ENCODE measurements around the gene AGA. TPM values are rescaled to one million over a fixed set of nuclear protein-coding genes. Genes with fewer than 3 reads are reported as not detected.

The AGA gene
- total RNA-seq, 1 experiment from 2014 or later, result 7.6 TPM

- TF ChIP-seq POLR2AphosphoS5 (IDR thresholded peaks at IDR 0.05; ENCODE audit: low read depth, low read length), result peak; percentile 97
- peak; percentile 8 for TF ChIP-seq TCF7L2 (IDR thresholded peaks at IDR 0.05; ENCODE audit: borderline replicate concordance, extremely low read depth, insufficient read depth, insufficient read length)
- no peak for TF ChIP-seq ZNF274 (IDR thresholded peaks at IDR 0.05; ENCODE audit: low read depth, low read length)
- no peak for TF ChIP-seq EZH2phosphoT487 (IDR thresholded peaks at IDR 0.05; ENCODE audit: borderline replicate concordance)
- peak; percentile 76 for TF ChIP-seq ZFX (IDR thresholded peaks at IDR 0.05)
- peak; percentile 42 for TF ChIP-seq SP1 (IDR thresholded peaks at IDR 0.05; ENCODE audit: low read depth)
Measured at GRCh38 chr4:177441803-177442622, at the start of gene AGA (continued).

- no peak overlapping the region for H3K9ac ChIP-seq (ENCODE audit: low read length)
- H3K36me3 ChIP-seq (ENCODE audit: control insufficient read depth in 1 of 2, insufficient read depth in 2 of 2, low read length in 2 of 2), result no peaks in the 10 kb centered on the region
- ATAC-seq (no peak), DNase-seq (ENCODE audit: low read depth, low spot score) (no peak)
- no peaks in the 10 kb centered on the region for H3K9me3 ChIP-seq (ENCODE audit: control insufficient read depth in 1 of 2, insufficient read depth in 1 of 2, low read depth in 1 of 2, low read length in 2 of 2)
- CTCF ChIA-PET, result no interaction called here
- H3K9me2 ChIP-seq (ENCODE audit: insufficient read depth), result no peaks in the 10 kb centered on the region
- no peak for TF ChIP-seq SRF (IDR thresholded peaks at IDR 0.05; ENCODE audit: low read depth)
- no peaks in the 10 kb centered on the region for H3K79me2 ChIP-seq (ENCODE audit: insufficient read depth, low read length)
- H3K4me3 ChIP-seq (replicated peaks in 1 of 2; ENCODE audit: low read depth in 1 of 2, low read length in 2 of 2), result no peak overlapping the region
- no peaks in the 10 kb centered on the region for H4K20me1 ChIP-seq (ENCODE audit: insufficient read depth)
- RAD21 ChIA-PET (ENCODE audit: low non-redundant PET in 1 of 2, low total read pairs in 2 of 2, uncharacterized antibody in 2 of 2, unreplicated experiment in 2 of 2), result no interaction called here
- H3K4me2 ChIP-seq (ENCODE audit: low read length), result no peak overlapping the region
- no peak overlapping the region for H3K27ac ChIP-seq (ENCODE audit: low read depth, low read length)
- H3K4me1 ChIP-seq (ENCODE audit: control insufficient read depth in 1 of 2, insufficient read depth in 2 of 2, low read length in 2 of 2), result no peaks in the 10 kb centered on the region
- H3K27me3 ChIP-seq (ENCODE audit: insufficient read depth, low read length), result no peaks in the 10 kb centered on the region
- POLR2A ChIA-PET, result no interaction called here
- H2AFZ ChIP-seq (ENCODE audit: low read depth, low read length, poor library complexity, severe bottlenecking), result no peak overlapping the region
- intact Hi-C loops (cut with micrococcal nuclease), result no loop called here
- no TSS peak for BruUV-seq (replicated peaks)
Measured at GRCh38 chr4:177492022-177492421, 49.8 kb upstream of the AGA start.

DNA sequence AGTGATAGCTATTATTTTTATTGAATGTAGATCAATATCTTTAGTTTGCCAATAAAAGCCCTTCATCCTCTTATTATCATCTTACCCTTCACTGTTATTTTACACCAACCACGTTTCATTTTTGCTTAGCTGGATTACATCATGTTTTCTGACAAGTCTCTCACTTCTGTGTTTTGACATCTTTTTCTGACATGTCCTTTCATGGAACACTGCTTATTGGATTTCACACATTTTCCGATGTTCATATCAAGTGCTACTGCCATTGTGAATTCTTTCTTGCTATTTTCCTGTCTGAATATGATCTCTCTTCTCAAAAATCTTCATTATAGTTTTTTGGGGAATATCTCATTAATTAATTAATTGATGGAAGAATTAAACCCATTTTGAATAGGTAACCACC is 48.5 kb upstream of the AGA start:
- Histone ChIP-seq H3K4me2 (ENCODE audit: low read length) (no peak overlapping the region), H2AFZ (ENCODE audit: low read depth, low read length, poor library complexity, severe bottlenecking) (no peak overlapping the region), H3K4me1 (ENCODE audit: control insufficient read depth in 1 of 2, insufficient read depth in 2 of 2, low read length in 2 of 2) (no peaks in the 10 kb centered on the region), H3K9me3 (ENCODE audit: control insufficient read depth in 1 of 2, insufficient read depth in 1 of 2, low read depth in 1 of 2, low read length in 2 of 2) (no peaks in the 10 kb centered on the region), H3K79me2 (ENCODE audit: insufficient read depth, low read length) (no peaks in the 10 kb centered on the region), H3K27me3 (ENCODE audit: insufficient read depth, low read length) (no peaks in the 10 kb centered on the region), H3K36me3 (ENCODE audit: control insufficient read depth in 1 of 2, insufficient read depth in 2 of 2, low read length in 2 of 2) (no peaks in the 10 kb centered on the region), H3K9me2 (ENCODE audit: insufficient read depth) (no peaks in the 10 kb centered on the region), H3K4me3 (replicated peaks in 1 of 2; ENCODE audit: low read depth in 1 of 2, low read length in 2 of 2) (no peak overlapping the region), H3K9ac (ENCODE audit: low read length) (no peak overlapping the region), H4K20me1 (ENCODE audit: insufficient read depth) (no peaks in the 10 kb centered on the region), H3K27ac (ENCODE audit: low read depth, low read length) (no peak overlapping the region)
- DNase-seq (ENCODE audit: low read depth, low spot score), result no peak
- ATAC-seq, result no peak
- POLR2A ChIA-PET, result no interaction called here
- no TSS peak for BruUV-seq (replicated peaks)
- intact Hi-C loops (cut with micrococcal nuclease), result no loop called here
- RAD21 ChIA-PET (ENCODE audit: low non-redundant PET in 1 of 2, low total read pairs in 2 of 2, uncharacterized antibody in 2 of 2, unreplicated experiment in 2 of 2), result no interaction called here
- CTCF ChIA-PET, result no interaction called here
- TF ChIP-seq ZNF274 (IDR thresholded peaks at IDR 0.05; ENCODE audit: low read depth, low read length) (no peak), YY1 (IDR thresholded peaks at IDR 0.05; ENCODE audit: extremely low read depth, insufficient replicate concordance, low read depth, low read length) (no peak), REST (IDR thresholded peaks at IDR 0.05; ENCODE audit: low read depth) (no peak), POLR2AphosphoS5 (IDR thresholded peaks at IDR 0.05; ENCODE audit: low read depth, low read length) (no peak), POLR2A (IDR thresholded peaks at IDR 0.05; ENCODE audit: borderline replicate concordance, extremely low read depth, insufficient read depth, insufficient read length) (no peak), EZH2 (IDR thresholded peaks at IDR 0.05) (no peak), ZFX (IDR thresholded peaks at IDR 0.05) (no peak)
- TF ChIP-seq, protein P1, sequence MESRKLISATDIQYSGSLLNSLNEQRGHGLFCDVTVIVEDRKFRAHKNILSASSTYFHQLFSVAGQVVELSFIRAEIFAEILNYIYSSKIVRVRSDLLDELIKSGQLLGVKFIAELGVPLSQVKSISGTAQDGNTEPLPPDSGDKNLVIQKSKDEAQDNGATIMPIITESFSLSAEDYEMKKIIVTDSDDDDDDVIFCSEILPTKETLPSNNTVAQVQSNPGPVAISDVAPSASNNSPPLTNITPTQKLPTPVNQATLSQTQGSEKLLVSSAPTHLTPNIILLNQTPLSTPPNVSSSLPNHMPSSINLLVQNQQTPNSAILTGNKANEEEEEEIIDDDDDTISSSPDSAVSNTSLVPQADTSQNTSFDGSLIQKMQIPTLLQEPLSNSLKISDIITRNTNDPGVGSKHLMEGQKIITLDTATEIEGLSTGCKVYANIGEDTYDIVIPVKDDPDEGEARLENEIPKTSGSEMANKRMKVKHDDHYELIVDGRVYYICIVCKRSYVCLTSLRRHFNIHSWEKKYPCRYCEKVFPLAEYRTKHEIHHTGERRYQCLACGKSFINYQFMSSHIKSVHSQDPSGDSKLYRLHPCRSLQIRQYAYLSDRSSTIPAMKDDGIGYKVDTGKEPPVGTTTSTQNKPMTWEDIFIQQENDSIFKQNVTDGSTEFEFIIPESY (IDR thresholded peaks at IDR 0.05; ENCODE audit: extremely low read depth, insufficient replicate concordance, low read length), result no peak
